Suprapubic skin (tissue), 4 donors: ENCODE measurements around the gene TRIM65. TPM values are rescaled to one million over a fixed set of nuclear protein-coding genes. Genes with fewer than 3 reads are reported as not detected.
A peak's percentile ranks its signal among the peaks of the same experiment; 100 is the strongest.
"Not testable (repeated sequence)": the region's sequence is repeated elsewhere in the genome, so short reads cannot be mapped to it uniquely, and the experiment has no call there.

ENCODE experiments used
- DNase-seq, 2 donors: peaks; one replicate each; pipeline ENCODE4 v3.0.0-alpha.2; 2019; ENCODE audit warnings: low spot score in 2 of 2
- H3K27ac ChIP-seq: fragments of 200-600 bp; sonication (generic); one replicate; pipeline ENCODE4 v1.5.1; 2019
- H3K27me3 ChIP-seq: fragments of 200-600 bp; sonication (generic); one replicate; pipeline ENCODE4 v1.5.1; 2019
- H3K36me3 ChIP-seq: fragments of 200-600 bp; sonication (generic); one replicate; pipeline ENCODE4 v1.5.1; 2019
- H3K4me1 ChIP-seq: fragments of 200-600 bp; sonication (generic); one replicate; pipeline ENCODE4 v1.5.1; 2019
- H3K4me3 ChIP-seq: fragments of 200-600 bp; sonication (generic); one replicate; pipeline ENCODE4 v1.5.1; 2019; ENCODE audit warnings: mild to moderate bottlenecking
- H3K9me3 ChIP-seq: fragments of 200-600 bp; sonication (generic); one replicate; pipeline ENCODE4 v1.5.1; 2019
- EP300 ChIP-seq: sonication (generic); formaldehyde crosslinking; IDR thresholded peaks from one replicate; pipeline ENCODE4 v1.6.1; 2017; ENCODE audit warnings: antibody characterized with exemption
- POLR2A ChIP-seq, 2 donors: fragments of 450-650 bp; IDR thresholded peaks; one replicate each; pipeline ENCODE4 v1.6.1; 2017; ENCODE audit warnings: antibody characterized with exemption in 2 of 2, mild to moderate bottlenecking in 2 of 2, moderate library complexity in 2 of 2
- POLR2AphosphoS5 ChIP-seq, 3 donors: sonication (generic); formaldehyde crosslinking; IDR thresholded peaks; one replicate each; pipeline ENCODE4 v1.6.1; 2017; ENCODE audit warnings: antibody characterized with exemption in 3 of 3
- WGBS: methylation state at CpG from one replicate; pipeline ENCODE4 v1.1.5; 2018; 5-methylcytosine and 5-hydroxymethylcytosine counted together
- total RNA-seq, 4 donors: library from RNA; depleted of rRNA; stranded (reverse); fragments of >200 nt; gene quantifications; one replicate each; pipeline ENCODE4 v1.1.0, GENCODE V29; 2016
- TF ChIP-seq, protein P1 (sequence below), 2 donors: fragments of 200-600 bp in 1 of 2; fragments of 450-650 bp in 1 of 2; sonication (generic) in 1 of 2; IDR thresholded peaks; one replicate each; pipeline ENCODE4 v1.5.1; 2016 to 2019; ENCODE audit warnings: antibody characterized with exemption in 2 of 2, mild to moderate bottlenecking in 1 of 2, moderate library complexity in 1 of 2

Gene TRIM65
- total RNA-seq, 4 donors from 2014 or later: 22.5 to 44.6 (median 32.1) TPM

DNA sequence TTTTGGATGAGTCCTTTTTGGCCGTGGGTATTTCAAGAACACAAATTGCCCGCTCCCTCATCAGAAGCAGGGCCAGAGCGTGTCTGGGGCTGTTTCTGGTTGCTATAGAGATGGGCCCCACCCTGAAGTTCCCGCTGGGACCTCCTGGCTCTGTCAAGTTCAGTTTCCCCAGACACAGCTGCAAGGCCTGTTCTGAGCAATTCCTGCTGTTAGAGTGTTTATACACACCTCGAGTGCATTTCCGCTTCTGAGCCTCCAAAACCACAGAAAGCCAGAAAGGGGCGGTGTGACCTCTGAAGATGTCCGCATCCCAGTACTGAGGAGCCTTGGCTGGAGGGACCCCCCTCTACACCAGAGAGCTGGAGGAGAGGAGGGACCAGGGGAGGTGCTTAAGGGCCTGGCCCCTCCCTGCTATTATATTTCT is 32.3 kb downstream of the TRIM65 start:
- WGBS: 8% methylated on average over 5 of the region's 8 CpGs
- peaks cover 36% of the 10 kb centered on the region for H3K4me1 ChIP-seq

DNA sequence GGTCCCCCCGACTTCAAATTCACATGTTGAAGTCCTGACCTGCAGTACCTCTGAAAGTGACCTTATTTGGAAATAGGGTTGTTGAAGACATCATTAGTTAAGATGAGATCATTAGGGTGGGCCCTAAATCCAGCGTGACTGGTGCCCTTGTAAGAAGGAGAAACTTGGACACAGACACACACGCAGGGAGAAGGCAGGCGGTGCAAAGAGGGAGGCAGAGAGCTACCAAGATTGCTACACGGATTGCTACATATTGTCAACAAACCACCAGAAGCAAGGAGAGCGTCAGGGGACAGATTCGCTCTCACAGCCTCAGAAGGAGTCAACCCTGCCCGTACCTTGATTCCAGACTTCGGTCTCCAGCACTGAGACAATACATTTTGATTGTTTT is 34.8 kb downstream of the TRIM65 start:
- H3K36me3 ChIP-seq: no peaks in the 10 kb centered on the region
- 75% methylated on average over 9 of the region's 9 CpGs for WGBS
- peak overlapping the region; percentile 71 for H3K27ac ChIP-seq
- H3K4me1 ChIP-seq: peaks cover 24% of the 10 kb centered on the region
- DNase-seq: no peak
- no peak overlapping the region for H3K4me3 ChIP-seq
- no peaks in the 10 kb centered on the region for H3K9me3 ChIP-seq
- peak in 1 of 2 donors; percentile 65 for TF ChIP-seq POLR2A (IDR thresholded peaks at IDR 0.05)
- TF ChIP-seq, protein P1, sequence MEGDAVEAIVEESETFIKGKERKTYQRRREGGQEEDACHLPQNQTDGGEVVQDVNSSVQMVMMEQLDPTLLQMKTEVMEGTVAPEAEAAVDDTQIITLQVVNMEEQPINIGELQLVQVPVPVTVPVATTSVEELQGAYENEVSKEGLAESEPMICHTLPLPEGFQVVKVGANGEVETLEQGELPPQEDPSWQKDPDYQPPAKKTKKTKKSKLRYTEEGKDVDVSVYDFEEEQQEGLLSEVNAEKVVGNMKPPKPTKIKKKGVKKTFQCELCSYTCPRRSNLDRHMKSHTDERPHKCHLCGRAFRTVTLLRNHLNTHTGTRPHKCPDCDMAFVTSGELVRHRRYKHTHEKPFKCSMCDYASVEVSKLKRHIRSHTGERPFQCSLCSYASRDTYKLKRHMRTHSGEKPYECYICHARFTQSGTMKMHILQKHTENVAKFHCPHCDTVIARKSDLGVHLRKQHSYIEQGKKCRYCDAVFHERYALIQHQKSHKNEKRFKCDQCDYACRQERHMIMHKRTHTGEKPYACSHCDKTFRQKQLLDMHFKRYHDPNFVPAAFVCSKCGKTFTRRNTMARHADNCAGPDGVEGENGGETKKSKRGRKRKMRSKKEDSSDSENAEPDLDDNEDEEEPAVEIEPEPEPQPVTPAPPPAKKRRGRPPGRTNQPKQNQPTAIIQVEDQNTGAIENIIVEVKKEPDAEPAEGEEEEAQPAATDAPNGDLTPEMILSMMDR (IDR thresholded peaks at IDR 0.05): no peak
- peak in 1 of 3 donors; percentile 67 for TF ChIP-seq POLR2AphosphoS5 (IDR thresholded peaks at IDR 0.05)
- H3K27me3 ChIP-seq: no peaks in the 10 kb centered on the region

More for the DNA sequence above, 32.3 kb downstream of the TRIM65 start:
- H3K27ac ChIP-seq: peak overlapping the region; percentile 13
- DNase-seq: peak; percentile 88 to 91
- no peaks in the 10 kb centered on the region for H3K9me3 ChIP-seq
- TF ChIP-seq, protein P1 (IDR thresholded peaks at IDR 0.05): no peak
- TF ChIP-seq POLR2AphosphoS5 (IDR thresholded peaks at IDR 0.05): no peak
- no peak for TF ChIP-seq POLR2A (IDR thresholded peaks at IDR 0.05)
- TF ChIP-seq EP300: no peak
- H3K27me3 ChIP-seq: no peaks in the 10 kb centered on the region
- no peaks in the 10 kb centered on the region for H3K36me3 ChIP-seq
- H3K4me3 ChIP-seq: no peak overlapping the region

DNA sequence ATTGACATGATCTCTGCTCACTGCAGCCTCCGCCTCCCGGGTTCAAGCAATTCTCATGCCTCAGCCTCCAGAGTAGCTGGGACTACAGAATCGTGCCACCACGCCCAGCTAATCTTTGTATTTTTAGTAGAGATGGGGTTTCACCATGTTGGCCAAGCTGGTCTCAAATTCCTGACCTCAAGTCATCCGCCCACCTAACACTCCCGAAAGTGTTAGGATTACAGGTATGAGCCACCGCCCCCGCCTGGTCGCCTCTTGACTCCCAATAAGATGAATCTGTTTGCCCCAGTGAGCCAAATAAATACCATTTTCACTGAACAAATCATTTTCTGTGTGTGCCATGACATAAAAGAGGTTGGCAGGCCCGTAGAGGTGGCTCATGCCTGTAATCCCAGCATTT is 37.4 kb downstream of the TRIM65 start:
- H3K27me3 ChIP-seq, H3K4me3 ChIP-seq, H3K36me3 ChIP-seq, DNase-seq, H3K9me3 ChIP-seq: not testable (repeated sequence)
- Histone ChIP-seq H3K4me1 (peaks cover 24% of the 10 kb centered on the region), H3K27ac (peak overlapping the region; percentile 26)
- 91% methylated on average over 10 of the region's 10 CpGs for WGBS

DNA sequence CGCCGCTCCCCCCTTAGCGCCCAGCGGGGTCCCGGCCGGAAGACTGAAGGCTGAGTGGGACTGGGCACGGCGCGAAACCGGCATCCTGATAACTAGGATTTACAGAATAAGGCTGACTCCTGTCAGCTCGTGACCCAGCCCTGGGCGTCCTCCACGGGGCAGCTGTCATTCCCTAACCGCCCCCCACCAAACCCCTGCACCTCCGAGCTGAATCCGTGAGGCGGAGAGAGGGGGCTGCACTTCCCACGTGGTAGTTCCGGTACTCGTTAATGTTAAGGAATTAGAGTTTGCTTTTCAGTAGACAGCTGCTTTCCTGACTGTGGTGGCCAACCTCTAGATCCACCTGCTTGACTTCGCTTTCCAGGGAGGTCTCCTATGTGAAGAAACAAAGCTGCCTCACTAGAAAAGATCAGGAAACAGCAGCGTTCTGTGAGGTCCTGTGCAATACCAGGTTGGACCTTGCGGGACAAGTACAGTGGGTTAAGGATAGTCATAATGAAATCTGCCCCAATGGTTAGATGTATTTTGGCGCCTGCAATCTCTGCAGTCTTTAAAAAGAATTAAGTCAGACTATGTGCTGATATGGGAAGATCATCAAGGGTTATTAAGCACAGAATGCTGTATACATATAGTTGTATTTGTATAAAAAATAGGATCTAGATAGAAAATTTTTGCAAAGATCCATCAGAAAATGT is 40.5 kb downstream of the TRIM65 start:
- 11% methylated on average over 10 of the region's 24 CpGs for WGBS
- TF ChIP-seq EP300: no peak
- TF ChIP-seq POLR2AphosphoS5 (IDR thresholded peaks at IDR 0.05): no peak
- no peak for TF ChIP-seq POLR2A (IDR thresholded peaks at IDR 0.05)
- TF ChIP-seq, protein P1 (IDR thresholded peaks at IDR 0.05): no peak
- H3K4me3 ChIP-seq: peak overlapping the region; percentile 61
- H3K27ac ChIP-seq: peak overlapping the region; percentile 93
- H3K9me3 ChIP-seq: no peaks in the 10 kb centered on the region
- peaks cover 10% of the 10 kb centered on the region for H3K36me3 ChIP-seq
- no peak for DNase-seq
- no peaks in the 10 kb centered on the region for H3K27me3 ChIP-seq
- peaks cover 39% of the 10 kb centered on the region for H3K4me1 ChIP-seq

DNA sequence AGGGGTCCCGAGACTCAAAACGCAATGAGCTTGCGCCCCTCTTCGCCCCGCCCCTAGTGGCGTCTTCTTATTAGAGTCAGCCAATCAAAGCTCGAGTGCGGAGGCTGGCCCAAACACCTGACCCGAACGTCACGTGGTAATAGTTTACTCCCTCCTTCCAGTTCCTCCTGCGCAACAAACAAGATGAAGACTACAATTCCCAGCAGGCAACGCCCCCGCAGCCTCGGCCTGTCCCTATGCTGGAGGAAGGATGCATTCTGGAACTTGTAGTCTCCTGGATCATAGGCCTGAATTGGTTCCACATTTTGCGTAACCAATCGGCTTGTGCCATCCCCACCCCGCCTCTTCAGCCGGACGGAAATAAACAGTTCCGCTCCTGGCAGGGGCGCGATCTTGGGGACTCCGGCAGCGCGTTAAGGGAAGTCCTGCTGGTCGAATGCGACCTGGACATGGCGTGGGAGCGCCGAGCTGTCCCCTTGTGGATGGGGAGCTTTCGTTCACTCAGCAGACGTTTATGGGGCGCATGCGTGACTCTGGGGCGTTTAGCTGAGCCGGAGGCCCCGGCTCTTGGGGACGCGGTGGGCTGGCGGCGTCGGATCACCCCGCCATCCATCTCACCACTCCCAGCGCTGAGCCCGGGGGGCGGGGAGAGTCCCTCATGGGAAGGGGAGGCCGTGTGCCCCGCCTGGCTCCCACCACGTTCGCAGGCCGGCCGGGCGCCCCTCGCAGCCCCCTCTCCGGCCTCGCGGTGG is 41.3 kb downstream of the TRIM65 start, which contains the start of gene WBP2:
WBP2 (minus strand) TSS at position 26 of the 752 bp plus-strand sequence. CDS start 38 bp downstream, outside the sequence.
- 0% methylated on average over 15 of the region's 58 CpGs for WGBS
- H3K4me3 ChIP-seq: peak within 1 kb of the TSS; percentile 61
- H3K9me3 ChIP-seq: no peaks in the 10 kb centered on the region
- H3K36me3 ChIP-seq: peaks cover 18% of the 10 kb centered on the region
- TF ChIP-seq POLR2A (IDR thresholded peaks at IDR 0.05) (peak; percentile 94 to 98), POLR2AphosphoS5 (IDR thresholded peaks at IDR 0.05) (peak; percentile 96 to 100 (median 99)), EP300 (no peak)
- TF ChIP-seq, protein P1 (IDR thresholded peaks at IDR 0.05): peak; percentile 21 to 30
- H3K27ac ChIP-seq: peak within 1 kb of the TSS; percentile 93
- no peaks in the 10 kb centered on the region for H3K27me3 ChIP-seq
- H3K4me1 ChIP-seq: peaks cover 39% of the 10 kb centered on the region
- peak; percentile 100 for DNase-seq
